Common myeloid progenitor, CD34-positive (primary cell): Measurements from ENCODE around the gene OR10H1.
"Not testable (repeated sequence)": the region's sequence is repeated elsewhere in the genome, so short reads cannot be mapped to it uniquely, and the experiment has no call there.

Source experiments
- CTCF ChIA-PET: fragments of 350-600 bp; sonication (Branson Sonifier 250); formaldehyde crosslinking; loops from one replicate; lab custom pipeline; 2021; ENCODE audit warnings: antibody characterized with exemption; lab: Charles Lee
- POLR2A ChIA-PET: fragments of 350-600 bp; sonication (Branson Sonifier 250); formaldehyde crosslinking; loops from one replicate; lab custom pipeline; 2021; ENCODE audit warnings: antibody characterized with exemption; lab: Charles Lee
- DNase-seq, 3 donors: peaks; one replicate each; pipeline versions ENCODE4 v3.0.0 to v3.0.0-alpha.2; 2013
- H3K27ac ChIP-seq, 2 experiments: 1 replicate in 1 of 2; 2 replicates in 1 of 2; pipeline ENCODE4 v1.7.0; 2013; ENCODE audit warnings: inconsistent platforms in 2 of 2, low read length in 2 of 2, mild to moderate bottlenecking in 2 of 2, low read depth in 1 of 2, moderate library complexity in 1 of 2; ENCODE audit not compliant: severe bottlenecking in 2 of 2, insufficient read depth in 1 of 2, poor library complexity in 1 of 2
- H3K27me3 ChIP-seq, 5 experiments: replicated peaks in 2 of 5; 1 replicate in 3 of 5; 2 replicates in 2 of 5; pipeline versions ENCODE4 v1.6.1 to v1.7.0; 2013; ENCODE audit warnings: low read length in 4 of 5, mild to moderate bottlenecking in 2 of 5, moderate library complexity in 2 of 5, inconsistent platforms in 1 of 5; ENCODE audit not compliant: insufficient read depth in 5 of 5, control insufficient read depth in 4 of 5
- H3K36me3 ChIP-seq, 4 experiments: 1 replicate in 2 of 4; 2 replicates in 2 of 4; pipeline versions ENCODE4 v1.6.1 to v1.7.0; 2013; ENCODE audit warnings: low read length in 3 of 4, control low read depth in 1 of 4, mild to moderate bottlenecking in 1 of 4; ENCODE audit not compliant: control insufficient read depth in 4 of 4, insufficient read depth in 4 of 4
- H3K4me1 ChIP-seq, 4 experiments: 1 replicate in 3 of 4; 2 replicates in 1 of 4; pipeline versions ENCODE4 v1.6.1 to v1.7.1; 2013; ENCODE audit warnings: low read length in 3 of 4, mild to moderate bottlenecking in 3 of 4, control low read depth in 1 of 4, inconsistent platforms in 1 of 4, moderate library complexity in 1 of 4; ENCODE audit not compliant: control insufficient read depth in 4 of 4, insufficient read depth in 4 of 4; ENCODE audit errors: control extremely low read depth in 1 of 4
- H3K4me3 ChIP-seq, 7 experiments: 1 replicate in 4 of 7; 2 replicates in 3 of 7; pipeline versions ENCODE4 v1.5.1 to v1.7.0; 2013; ENCODE audit warnings: mild to moderate bottlenecking in 7 of 7, low read length in 6 of 7, moderate library complexity in 6 of 7, inconsistent platforms in 2 of 7, low read depth in 2 of 7, control low read depth in 1 of 7; ENCODE audit not compliant: insufficient read depth in 4 of 7, control insufficient read depth in 1 of 7; ENCODE audit errors: extremely low read depth in 1 of 7
- H3K9me3 ChIP-seq, 5 experiments: 1 replicate in 4 of 5; 2 replicates in 1 of 5; pipeline versions ENCODE4 v1.6.1 to v1.7.1; 2013; ENCODE audit warnings: low read length in 4 of 5, mild to moderate bottlenecking in 2 of 5, inconsistent platforms in 1 of 5, low read depth in 1 of 5, moderate library complexity in 1 of 5; ENCODE audit not compliant: control insufficient read depth in 4 of 5, insufficient read depth in 2 of 5; ENCODE audit errors: control extremely low read depth in 1 of 5
- WGBS: methylation state at CpG from one replicate; pipeline ENCODE4 v1.1.5; 2013; ENCODE audit not compliant: insufficient coverage; 5-methylcytosine and 5-hydroxymethylcytosine counted together

Gene OR10H1

DNA sequence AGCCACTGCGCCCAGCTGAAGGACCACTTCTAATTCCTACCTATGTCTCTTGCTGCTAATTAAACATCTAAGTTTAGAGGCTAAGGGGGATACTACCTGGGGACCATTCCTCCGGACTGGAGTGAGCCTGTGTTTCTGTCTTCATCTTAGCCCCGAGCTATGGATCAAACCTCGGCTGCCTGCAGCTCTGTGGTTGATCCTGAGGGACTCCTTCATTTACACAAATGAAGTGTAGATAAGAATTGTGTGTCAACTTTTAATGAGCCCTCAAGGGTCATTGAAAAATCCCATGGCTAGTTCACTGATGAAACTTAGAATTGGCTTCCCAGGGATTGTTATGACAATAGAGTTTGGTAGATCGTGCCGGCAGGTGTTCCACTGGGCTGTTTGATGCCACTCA is 31.5 kb upstream of the OR10H1 start:
- H3K27ac ChIP-seq: no peak overlapping the region
- H3K9me3 ChIP-seq: peaks cover 0 to 7% (median 3%) of the 10 kb centered on the region in 5 experiments
- 89% methylated on average over 6 of the region's 6 CpGs for WGBS
- H3K36me3 ChIP-seq: no peaks in the 10 kb centered on the region
- peaks cover 0 to 23% (median 5%) of the 10 kb centered on the region in 4 experiments for H3K4me1 ChIP-seq
- no peaks in the 10 kb centered on the region for H3K27me3 ChIP-seq
- no peak overlapping the region for H3K4me3 ChIP-seq
- no peak for DNase-seq
- POLR2A ChIA-PET: no interaction called here
- CTCF ChIA-PET: interaction anchor here (1.0 to 2.6 kb wide), 2 partner anchors 11 to 226 kb away, joined by 3 to 10 read pairs; no protein-coding TSS in a partner anchor

DNA sequence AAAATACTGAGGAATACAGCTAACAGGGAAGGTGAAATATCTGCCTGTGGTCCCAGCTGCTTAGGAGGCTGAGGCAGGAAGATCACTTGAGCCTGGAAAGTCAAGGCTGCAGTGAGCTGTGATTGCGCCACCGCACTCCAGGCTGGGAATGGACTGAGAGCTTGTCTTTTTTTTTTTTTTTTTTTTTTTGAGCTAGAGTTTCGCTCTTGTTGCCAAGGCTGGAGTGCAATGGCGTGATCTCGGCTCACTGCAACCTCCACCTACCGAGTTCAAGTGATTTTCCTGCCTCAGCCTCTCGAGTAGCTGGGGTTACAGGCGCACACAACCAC is 28.4 kb upstream of the OR10H1 start:
- H3K9me3 ChIP-seq, H3K36me3 ChIP-seq, DNase-seq, H3K27ac ChIP-seq, H3K4me3 ChIP-seq, H3K27me3 ChIP-seq: not testable (repeated sequence)
- ChIA-PET POLR2A (interaction anchor here (0.9 to 1.1 kb wide), 2 partner anchors 25 to 31 kb away, joined by 4 read pairs; no protein-coding TSS in a partner anchor), CTCF (interaction anchor here (1.2 kb wide), 1 partner anchor 26 kb away, joined by 3 read pairs; no protein-coding TSS in a partner anchor)
- H3K4me1 ChIP-seq: peaks cover 0 to 26% (median 9%) of the 10 kb centered on the region in 4 experiments
- WGBS: 94% methylated on average over 3 of the region's 8 CpGs

DNA sequence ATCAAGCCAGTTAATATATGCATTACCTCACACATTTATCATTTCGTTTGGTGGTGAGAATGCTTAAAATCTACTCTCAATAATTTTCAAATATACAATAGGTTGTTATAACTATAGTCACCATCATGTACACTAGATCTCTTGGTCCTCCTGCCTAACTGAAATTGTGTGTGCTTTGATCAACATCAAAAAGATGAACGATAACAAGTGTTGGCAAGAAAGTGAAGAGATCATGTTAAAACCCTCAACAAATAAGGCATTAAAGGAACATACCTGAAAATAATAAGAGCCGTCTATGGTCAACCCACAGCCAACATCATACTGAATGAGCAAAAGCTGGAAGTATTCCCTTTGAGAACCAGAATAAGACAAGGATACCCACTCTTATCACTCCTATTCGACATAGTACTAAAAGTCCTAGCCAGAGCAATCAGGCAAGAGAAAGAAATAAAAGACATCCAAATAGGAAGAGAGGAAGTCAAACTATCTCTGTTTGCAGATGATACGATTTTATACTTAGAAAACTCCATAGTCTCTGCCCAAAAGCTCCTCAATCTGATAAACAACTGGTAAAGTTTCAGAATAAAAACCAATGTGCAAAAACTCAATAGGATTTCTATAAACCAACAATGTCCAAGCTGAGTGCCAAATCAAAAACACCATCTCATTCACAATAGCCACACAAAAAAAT is 27.9 kb upstream of the OR10H1 start:
- CTCF ChIA-PET: interaction anchor here (1.2 kb wide), 1 partner anchor 26 kb away, joined by 3 read pairs; no protein-coding TSS in a partner anchor
- POLR2A ChIA-PET: interaction anchor here (0.9 to 1.1 kb wide), 2 partner anchors 26 to 31 kb away, joined by 4 read pairs; no protein-coding TSS in a partner anchor

DNA sequence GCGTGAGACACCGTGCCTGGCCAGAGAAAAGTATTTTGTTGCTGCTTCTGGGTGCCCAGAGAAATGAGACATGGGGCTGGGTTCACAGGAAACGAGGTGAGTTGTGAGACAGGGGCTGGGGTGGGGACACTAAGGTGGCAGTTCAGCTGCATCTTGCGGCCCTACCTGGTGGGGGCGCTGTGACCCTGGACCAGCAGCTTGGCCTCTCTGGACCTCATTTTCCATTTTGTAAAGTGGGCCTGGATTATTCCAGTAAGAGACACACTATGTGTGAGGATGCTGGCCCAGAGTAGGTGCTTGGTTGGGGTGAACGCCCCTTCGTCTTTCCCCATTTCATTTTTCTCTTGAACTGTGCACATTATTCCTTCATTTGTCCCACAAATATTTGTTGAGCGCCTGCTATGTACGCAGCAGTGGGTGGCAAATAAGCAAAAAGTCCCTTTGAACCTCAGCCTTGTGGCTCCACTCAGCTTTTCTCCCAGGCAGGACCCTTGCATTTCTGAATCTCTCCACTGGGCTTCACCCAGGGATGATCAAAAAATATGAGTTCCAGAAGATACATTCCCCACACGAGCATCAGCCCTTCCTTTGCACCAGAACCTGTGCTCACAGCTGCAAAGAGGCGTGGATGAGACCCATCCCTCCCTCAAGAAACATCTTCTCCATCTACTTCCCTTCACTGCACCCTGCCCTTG is 26.6 kb upstream of the OR10H1 start:
- Histone ChIP-seq H3K4me3 (no peak overlapping the region), H3K27ac (no peak overlapping the region), H3K27me3 (no peaks in the 10 kb centered on the region), H3K36me3 (no peaks in the 10 kb centered on the region), H3K9me3 (no peaks in the 10 kb centered on the region), H3K4me1 (peaks cover 10 to 43% (median 19%) of the 10 kb centered on the region in 4 experiments)
- ChIA-PET CTCF (no interaction called here), POLR2A (no interaction called here)
- 88% methylated on average over 7 of the region's 11 CpGs for WGBS
- no peak for DNase-seq

More for the DNA sequence above, 27.9 kb upstream of the OR10H1 start:
- Histone ChIP-seq H3K36me3 (no peaks in the 10 kb centered on the region), H3K27ac (no peak overlapping the region), H3K4me3 (no peak overlapping the region), H3K4me1 (peaks cover 2 to 31% (median 13%) of the 10 kb centered on the region in 4 experiments), H3K9me3 (no peaks in the 10 kb centered on the region), H3K27me3 (no peaks in the 10 kb centered on the region)
- WGBS: 48% methylated on average over 2 of the region's 5 CpGs
- DNase-seq: no peak

DNA sequence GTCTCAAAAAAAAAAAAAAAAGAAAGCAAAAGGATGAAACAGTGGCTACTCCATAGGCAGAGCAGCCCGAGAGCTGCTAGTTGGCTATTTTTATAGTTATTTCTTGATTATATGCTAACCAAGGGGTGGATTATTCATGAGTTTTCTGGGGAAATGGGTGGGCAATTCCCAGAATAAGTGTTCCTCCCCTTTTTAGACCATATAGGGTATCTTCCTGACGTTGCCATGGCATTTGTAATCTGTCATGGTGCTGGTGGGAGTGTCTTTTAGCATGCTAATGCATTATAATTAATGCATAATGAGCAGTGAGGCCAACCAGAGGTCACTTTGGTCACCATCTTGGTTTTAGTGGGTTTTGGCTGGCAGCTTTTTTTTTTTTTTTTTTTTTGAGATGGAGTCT is 25.4 kb upstream of the OR10H1 start:
- WGBS: no CpG with 5 or more reads among the region's 2 CpGs
- Histone ChIP-seq H3K36me3 (no peaks in the 10 kb centered on the region), H3K27ac (no peak overlapping the region), H3K4me3 (no peak overlapping the region), H3K4me1 (peaks cover 10 to 44% (median 25%) of the 10 kb centered on the region in 4 experiments), H3K9me3 (no peaks in the 10 kb centered on the region), H3K27me3 (no peaks in the 10 kb centered on the region)
- CTCF ChIA-PET: no interaction called here
- DNase-seq: no peak
- POLR2A ChIA-PET: no interaction called here

DNA sequence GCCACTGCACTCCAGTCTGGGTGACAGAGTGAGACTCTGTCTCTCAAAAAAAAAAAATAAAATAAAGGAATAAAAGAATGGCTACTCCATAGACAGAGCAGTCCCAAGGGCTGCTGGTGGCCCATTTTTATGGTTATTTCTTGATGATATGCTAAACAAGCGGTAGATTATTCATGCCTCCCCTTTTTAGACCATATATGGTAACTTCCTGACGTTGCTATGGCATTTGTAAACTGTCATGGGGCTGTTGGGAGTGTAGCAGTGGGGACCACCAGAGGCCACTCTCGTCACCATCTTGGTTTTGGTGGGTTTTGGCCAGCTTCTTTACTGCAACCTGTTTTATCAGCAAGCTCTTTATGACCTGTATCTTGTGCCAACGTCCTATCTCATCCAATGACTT is 24.4 kb upstream of the OR10H1 start:
- CTCF ChIA-PET, H3K4me3 ChIP-seq, H3K36me3 ChIP-seq, POLR2A ChIA-PET, H3K27me3 ChIP-seq, H3K27ac ChIP-seq, H3K9me3 ChIP-seq: not testable (repeated sequence)
- WGBS: 93% methylated on average over 4 of the region's 4 CpGs
- peaks cover 10 to 43% (median 27%) of the 10 kb centered on the region in 4 experiments for H3K4me1 ChIP-seq
- DNase-seq: peak; percentile 31 to 44 (median 34)

DNA sequence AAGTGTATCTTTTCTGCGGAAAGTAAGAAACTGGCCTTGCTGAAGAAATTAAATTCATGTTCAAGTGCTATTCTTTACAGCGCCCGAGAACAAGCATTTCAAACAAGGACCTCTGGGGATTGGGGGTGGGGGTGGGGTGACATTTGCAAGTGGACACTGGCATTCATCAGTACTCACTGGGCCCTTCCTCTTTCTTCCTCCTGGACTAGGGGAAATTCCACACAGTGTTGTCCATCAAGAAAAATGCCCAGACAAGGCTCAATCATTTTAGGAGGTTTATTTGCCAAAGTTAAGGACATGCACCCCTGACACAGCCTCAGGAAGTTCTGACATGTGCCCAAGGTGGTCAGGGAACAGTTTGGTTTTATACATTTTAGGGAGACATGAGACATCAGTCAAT is 22.9 kb upstream of the OR10H1 start:
- POLR2A ChIA-PET: interaction anchor here (0.7 kb wide), 1 partner anchor 31 kb away, joined by 3 read pairs; no protein-coding TSS in a partner anchor
- Histone ChIP-seq H3K27me3 (no peaks in the 10 kb centered on the region), H3K27ac (peak overlapping the region in 1 of 2 experiments; percentile 94), H3K4me3 (peak overlapping the region in 2 of 7 experiments; percentile 25 to 79), H3K36me3 (no peaks in the 10 kb centered on the region), H3K4me1 (peaks cover 10 to 35% (median 23%) of the 10 kb centered on the region in 4 experiments), H3K9me3 (no peaks in the 10 kb centered on the region)
- DNase-seq: no peak
- CTCF ChIA-PET: interaction anchor here (1.0 to 1.3 kb wide), 2 partner anchors 27 to 32 kb away, joined by 4 to 7 read pairs; no protein-coding TSS in a partner anchor
- WGBS: 100% methylated on average over 1 of the region's 3 CpGs
